Hepatocyte (in vitro differentiated cells): ENCODE data around the gene ZNF462. TPM values are rescaled to one million over a fixed set of nuclear protein-coding genes. Genes with fewer than 3 reads are reported as not detected.
A peak's percentile ranks its signal among the peaks of the same experiment; 100 is the strongest.

Experiments used
- DNase-seq: peaks from one replicate; pipeline ENCODE4 v3.0.0-alpha.2; 2016; ENCODE audit warnings: low spot score
- H2AFZ ChIP-seq: fragments of 200-600 bp; sonication (generic); 2 replicates; pipeline ENCODE4 v1.6.0; 2016; ENCODE audit warnings: antibody characterized with exemption, mild to moderate bottlenecking
- H3K27ac ChIP-seq: fragments of 200-600 bp; sonication (generic); 2 replicates; pipeline ENCODE4 v1.5.1; 2016; ENCODE audit warnings: mild to moderate bottlenecking
- H3K27me3 ChIP-seq: fragments of 200-600 bp; sonication (generic); 2 replicates; pipeline ENCODE4 v1.6.1; 2016
- H3K36me3 ChIP-seq: fragments of 200-600 bp; sonication (generic); replicated peaks from 2 replicates; pipeline ENCODE4 v1.5.1; 2016; ENCODE audit warnings: low read depth; ENCODE audit not compliant: insufficient read depth
- H3K4me1 ChIP-seq: fragments of 200-600 bp; sonication (generic); 2 replicates; pipeline ENCODE4 v1.5.1; 2016; ENCODE audit warnings: mild to moderate bottlenecking, moderate library complexity; ENCODE audit not compliant: insufficient read depth
- H3K4me2 ChIP-seq: fragments of 200-600 bp; sonication (generic); 2 replicates; pipeline ENCODE4 v1.6.0; 2016
- H3K4me3 ChIP-seq: fragments of 200-600 bp; sonication (generic); 2 replicates; pipeline ENCODE4 v1.5.1; 2016; ENCODE audit warnings: mild to moderate bottlenecking
- H3K79me2 ChIP-seq: fragments of 200-600 bp; sonication (generic); 2 replicates; pipeline ENCODE4 v1.6.0; 2017; ENCODE audit warnings: mild to moderate bottlenecking
- H3K9me2 ChIP-seq: fragments of 200-600 bp; sonication (generic); replicated peaks from 2 replicates; pipeline ENCODE4 v1.6.0; 2017; ENCODE audit warnings: mild to moderate bottlenecking; ENCODE audit not compliant: insufficient read depth
- H3K9me3 ChIP-seq: fragments of 200-600 bp; sonication (generic); 2 replicates; pipeline ENCODE4 v1.5.1; 2016; ENCODE audit warnings: low read depth, mild to moderate bottlenecking
- H4K20me1 ChIP-seq: fragments of 200-600 bp; sonication (generic); 2 replicates; pipeline ENCODE4 v1.6.0; 2016; ENCODE audit warnings: mild to moderate bottlenecking; ENCODE audit not compliant: insufficient read depth, poor library complexity, severe bottlenecking
- CTCF ChIP-seq: fragments of 200-600 bp; sonication (generic); IDR thresholded peaks from 2 replicates; pipeline ENCODE4 v1.5.1; 2016; ENCODE audit warnings: antibody characterized with exemption, mild to moderate bottlenecking; ENCODE audit not compliant: poor library complexity
- EZH2 ChIP-seq: fragments of 200-600 bp; sonication (generic); IDR thresholded peaks from 2 replicates; pipeline ENCODE4 v1.6.1; 2016; ENCODE audit warnings: antibody characterized with exemption, mild to moderate bottlenecking, borderline replicate concordance
- EZH2phosphoT487 ChIP-seq: fragments of 200-600 bp; sonication (generic); IDR thresholded peaks from one replicate; pipeline ENCODE4 v1.6.1; 2018; ENCODE audit warnings: antibody characterized with exemption, mild to moderate bottlenecking, low read depth, moderate library complexity; ENCODE audit not compliant: unreplicated experiment, severe bottlenecking
- WGBS: methylation state at CpG from one replicate; pipeline ENCODE4 v1.1.6; 2016; ENCODE audit warnings: low lambda C conversion rate; ENCODE audit errors: missing lambda C conversion rate; 5-methylcytosine and 5-hydroxymethylcytosine counted together
- polyA plus RNA-seq: library from polyadenylated mRNA; unstranded; fragments of >200 nt; fragmentation: Nextera tagmentation; extraction: Ambion mirVana; gene quantifications from 2 replicates; pipeline ENCODE4 v1.2.1, GENCODE V29; 2016
- total RNA-seq: library from RNA; depleted of rRNA; stranded (reverse); fragments of >200 nt; gene quantifications from 2 replicates; pipeline ENCODE4 v1.2.3, GENCODE V29; 2014

ZNF462 gene
- total and polyA plus RNA-seq, 2 experiments from 2014 or later = 7.8 to 27.5 TPM

- Histone ChIP-seq H3K79me2 (peaks cover 96% of the 10 kb centered on the region), H3K4me2 (no peak overlapping the region)
Observed at GRCh38 chr9:106880863-106881262, 17.9 kb downstream of the ZNF462 start.

GRCh38 chr9:106883030-106883429 is 20.1 kb downstream of the ZNF462 start:
- Histone ChIP-seq H3K79me2 (peaks cover 95% of the 10 kb centered on the region), H2AFZ (no peak overlapping the region), H3K4me1 (peaks cover 48% of the 10 kb centered on the region), H3K4me2 (no peak overlapping the region), H3K9me2 (no peaks in the 10 kb centered on the region), H3K27me3 (no peaks in the 10 kb centered on the region), H3K9me3 (no peaks in the 10 kb centered on the region), H3K4me3 (no peak overlapping the region), H3K27ac (peak overlapping the region; percentile 41), H4K20me1 (peaks cover 25% of the 10 kb centered on the region), H3K36me3 (no peaks in the 10 kb centered on the region)
- no peak for TF ChIP-seq EZH2phosphoT487
- TF ChIP-seq EZH2 = no peak
- TF ChIP-seq CTCF = no peak
- WGBS = 87% methylated on average over 4 of the region's 4 CpGs
- DNase-seq = no peak

More at GRCh38 chr9:106880863-106881262, 17.9 kb downstream of the ZNF462 start:
- Histone ChIP-seq H3K27ac (peak overlapping the region; percentile 27), H3K4me1 (peaks cover 41% of the 10 kb centered on the region), H2AFZ (no peak overlapping the region), H3K9me3 (no peaks in the 10 kb centered on the region), H4K20me1 (peaks cover 43% of the 10 kb centered on the region), H3K4me3 (no peak overlapping the region), H3K9me2 (no peaks in the 10 kb centered on the region), H3K27me3 (no peaks in the 10 kb centered on the region), H3K36me3 (no peaks in the 10 kb centered on the region)
- TF ChIP-seq EZH2 (no peak), EZH2phosphoT487 (no peak), CTCF (no peak)
- 89% methylated on average over 6 of the region's 6 CpGs for WGBS
- DNase-seq = no peak

GRCh38 chr9:106883626-106884190 is 20.7 kb downstream of the ZNF462 start:
- no peak overlapping the region for H3K4me3 ChIP-seq
- peaks cover 43% of the 10 kb centered on the region for H3K4me1 ChIP-seq
- H3K9me3 ChIP-seq = no peaks in the 10 kb centered on the region
- peak overlapping the region; percentile 41 for H3K27ac ChIP-seq
- no peak overlapping the region for H3K4me2 ChIP-seq
- peaks cover 21% of the 10 kb centered on the region for H4K20me1 ChIP-seq
- H3K9me2 ChIP-seq = no peaks in the 10 kb centered on the region
- peaks cover 94% of the 10 kb centered on the region for H3K79me2 ChIP-seq
- 79% methylated on average over 2 of the region's 2 CpGs for WGBS
- TF ChIP-seq CTCF (no peak), EZH2phosphoT487 (no peak), EZH2 (no peak)
- no peak for DNase-seq
- no peak overlapping the region for H2AFZ ChIP-seq
- no peaks in the 10 kb centered on the region for H3K36me3 ChIP-seq
- no peaks in the 10 kb centered on the region for H3K27me3 ChIP-seq

GRCh38 chr9:106885451-106885850 is 22.5 kb downstream of the ZNF462 start:
- Histone ChIP-seq H3K27ac (peak overlapping the region; percentile 52), H3K9me2 (no peaks in the 10 kb centered on the region), H3K9me3 (no peaks in the 10 kb centered on the region), H3K4me2 (no peak overlapping the region), H4K20me1 (peaks cover 17% of the 10 kb centered on the region), H3K4me3 (no peak overlapping the region), H3K79me2 (peaks cover 97% of the 10 kb centered on the region), H3K36me3 (no peaks in the 10 kb centered on the region), H3K27me3 (no peaks in the 10 kb centered on the region), H3K4me1 (peaks cover 38% of the 10 kb centered on the region), H2AFZ (no peak overlapping the region)
- peak; percentile 31 for DNase-seq
- 72% methylated on average over 2 of the region's 2 CpGs for WGBS
- TF ChIP-seq EZH2 (no peak), CTCF (no peak)
